Stimulated activated CD4-positive, alpha-beta T cell treated with anti-CD3 and anti-CD28 coated beads, Interleukin-12 subunit alpha, Interleukin-12 subunit beta, amount 100 ng/mL, for 4 hours (primary cell): ENCODE measurements around the gene TCF7L2.

Source experiments
- DNase-seq: peaks from one replicate; pipeline ENCODE4 v3.0.0-alpha.2; 2020

TCF7L2 gene

DNA sequence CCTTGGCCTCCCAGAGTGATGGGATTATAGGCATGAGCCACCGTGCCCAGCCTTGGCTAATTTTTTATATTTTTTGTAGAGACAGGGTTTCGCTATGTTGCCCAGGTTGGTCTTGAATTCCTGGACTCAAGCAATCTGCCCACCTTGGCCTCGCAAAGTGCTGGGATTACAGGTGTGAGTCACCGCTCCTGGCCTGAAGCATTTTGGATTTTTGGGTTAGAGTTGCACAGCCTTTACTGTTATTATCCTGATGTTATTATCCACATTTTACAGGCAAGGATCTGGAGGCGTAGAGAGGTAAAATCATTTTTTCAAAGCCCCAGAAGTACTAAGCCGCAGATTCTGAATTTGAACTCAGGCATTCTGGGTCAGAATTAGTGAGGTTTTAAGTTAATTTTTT, 75.4 kb downstream of the TCF7L2 start:
- no peak for DNase-seq

DNA sequence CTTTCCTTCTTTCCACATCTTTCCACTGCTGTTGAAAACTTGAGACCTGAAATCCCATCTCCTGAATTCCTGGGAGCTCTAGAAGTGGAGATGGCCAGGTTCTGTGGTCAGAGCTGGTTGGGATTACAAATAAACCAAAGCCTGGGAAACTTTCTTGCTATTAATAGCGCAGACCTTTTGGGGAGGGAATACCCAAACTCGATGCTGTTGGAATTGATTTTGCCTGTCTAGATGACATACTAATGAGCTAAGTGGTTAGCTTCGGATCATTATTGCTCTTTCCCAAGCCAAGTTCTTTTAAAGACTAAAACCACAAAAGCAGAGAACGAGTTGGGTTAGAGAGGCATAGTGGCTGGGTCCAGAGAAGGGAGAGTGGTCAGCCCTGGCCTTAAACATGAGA, 76.6 kb downstream of the TCF7L2 start:
- no peak for DNase-seq

DNA sequence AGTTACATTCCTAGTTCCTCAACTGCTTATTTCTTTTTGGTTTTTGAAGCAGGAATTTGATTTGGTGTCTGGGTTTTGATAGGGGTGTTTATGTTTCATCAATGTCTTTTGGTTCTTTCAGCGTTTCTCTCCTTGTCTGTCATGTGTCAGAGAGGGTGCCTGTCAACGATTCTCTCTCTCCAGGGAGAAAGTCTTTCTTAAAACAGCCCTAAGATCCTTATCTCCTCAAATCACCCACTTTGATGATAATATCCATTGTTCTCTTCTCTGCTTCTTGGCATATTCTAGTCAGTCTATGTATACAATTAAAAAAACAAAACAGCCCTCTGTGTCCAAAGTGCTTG, 77.2 kb downstream of the TCF7L2 start:
- DNase-seq: no peak

DNA sequence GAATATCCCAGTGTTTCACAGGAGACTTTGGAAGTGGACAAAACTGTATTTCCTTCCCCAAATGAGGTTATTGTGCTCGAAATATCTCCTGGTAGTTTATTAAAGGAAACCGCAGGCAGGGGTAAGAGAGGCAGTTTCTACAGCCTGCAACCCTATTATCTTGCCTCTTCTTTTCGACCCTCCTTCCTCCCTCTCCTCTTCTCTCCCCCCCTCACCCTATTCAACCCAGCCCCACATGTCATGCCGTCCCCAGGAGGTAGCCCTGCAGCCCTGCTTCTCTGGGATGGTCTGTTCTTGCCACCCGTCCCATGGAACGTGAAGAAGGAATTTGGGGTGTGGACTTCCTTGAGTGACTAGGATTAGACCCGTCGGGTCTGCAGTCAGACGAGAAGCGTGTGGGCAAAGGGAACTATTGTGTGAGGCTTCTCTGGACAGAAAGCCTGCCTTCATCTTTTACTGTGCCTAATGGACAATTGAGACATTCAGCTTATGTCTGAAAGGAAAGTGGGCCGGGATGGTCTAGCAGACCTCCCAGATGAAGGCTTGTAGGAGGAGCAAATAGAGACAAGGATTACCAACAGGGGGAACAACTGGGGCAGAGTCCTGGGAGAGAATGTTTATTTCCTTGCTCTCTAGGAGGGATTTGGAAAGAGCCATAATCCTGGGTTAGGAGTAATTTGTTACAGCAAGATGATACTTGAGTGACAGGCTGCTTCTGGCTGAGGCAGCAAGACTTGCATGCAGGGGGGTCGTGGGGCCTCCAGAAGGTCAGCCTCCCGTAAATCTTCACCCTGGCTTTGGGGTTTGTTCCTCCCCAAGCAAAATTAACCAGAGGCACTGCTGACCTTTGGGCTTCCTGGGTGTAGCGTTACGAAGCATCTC, 77.8 kb downstream of the TCF7L2 start:
- no peak for DNase-seq

DNA sequence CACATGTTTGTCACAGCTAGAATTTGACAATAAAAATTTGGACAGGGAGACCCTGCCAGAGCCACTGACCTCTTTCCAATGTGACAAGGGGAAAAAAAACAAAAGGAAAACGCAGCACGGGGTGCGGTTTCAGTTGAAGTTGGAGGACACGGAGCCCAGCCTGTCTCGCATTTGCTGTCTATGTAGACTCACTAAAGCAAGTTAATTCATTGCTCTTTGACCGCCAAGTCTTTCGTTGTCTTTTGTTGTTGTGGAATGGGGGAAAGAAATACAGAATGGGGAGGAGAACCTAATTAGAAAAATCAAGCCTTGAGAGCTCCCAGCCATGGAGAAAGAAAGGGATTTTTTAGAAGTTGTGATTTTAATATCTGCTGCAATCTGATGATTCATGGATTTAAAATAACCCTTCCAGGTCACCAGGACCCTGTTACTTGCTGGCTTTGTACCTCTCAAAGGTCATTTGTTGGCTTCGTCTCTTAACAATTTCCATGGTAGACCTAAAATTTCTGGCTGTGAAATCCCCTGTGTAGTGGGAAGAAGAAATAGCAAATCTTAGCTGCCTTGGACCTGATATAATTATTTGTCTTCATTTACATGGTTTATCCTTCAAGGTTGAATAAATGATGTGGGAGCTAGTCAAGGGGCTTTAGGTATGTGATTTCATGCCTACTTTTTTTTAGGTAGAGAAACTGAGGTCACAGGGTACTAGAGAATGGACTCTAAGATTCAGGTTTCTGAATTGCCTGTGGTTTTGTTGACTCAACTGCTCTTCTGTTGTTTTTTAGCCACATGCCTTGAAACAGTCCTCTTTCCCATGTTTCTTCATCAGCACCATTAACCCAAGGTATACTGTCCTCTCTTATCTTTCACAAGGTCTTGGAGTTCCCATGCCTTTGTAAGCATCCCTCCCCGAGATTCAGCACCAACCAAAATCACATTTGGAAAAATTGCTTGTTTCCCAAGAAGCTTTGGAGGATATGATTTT, 78.7 kb downstream of the TCF7L2 start:
- DNase-seq: no peak

DNA sequence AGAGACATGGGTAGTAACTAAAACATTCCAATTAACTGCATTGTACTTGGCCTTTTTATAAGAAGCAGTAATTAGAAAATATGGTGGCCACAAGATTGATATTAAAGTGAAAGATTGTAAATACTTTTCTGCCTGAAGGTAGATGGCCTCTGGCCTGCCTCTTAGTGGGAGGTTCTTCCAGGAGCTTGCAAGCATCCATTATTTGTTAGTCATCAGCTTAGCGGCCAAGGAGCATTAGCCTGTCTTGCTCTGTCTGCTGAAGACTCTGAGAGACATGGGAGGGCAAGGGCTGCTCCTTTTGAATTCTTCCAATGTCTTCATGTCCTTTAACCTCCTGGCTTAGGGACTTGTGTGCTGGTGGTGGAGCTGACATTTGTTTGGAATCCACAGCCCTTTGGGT, 80.4 kb downstream of the TCF7L2 start:
- DNase-seq: no peak

DNA sequence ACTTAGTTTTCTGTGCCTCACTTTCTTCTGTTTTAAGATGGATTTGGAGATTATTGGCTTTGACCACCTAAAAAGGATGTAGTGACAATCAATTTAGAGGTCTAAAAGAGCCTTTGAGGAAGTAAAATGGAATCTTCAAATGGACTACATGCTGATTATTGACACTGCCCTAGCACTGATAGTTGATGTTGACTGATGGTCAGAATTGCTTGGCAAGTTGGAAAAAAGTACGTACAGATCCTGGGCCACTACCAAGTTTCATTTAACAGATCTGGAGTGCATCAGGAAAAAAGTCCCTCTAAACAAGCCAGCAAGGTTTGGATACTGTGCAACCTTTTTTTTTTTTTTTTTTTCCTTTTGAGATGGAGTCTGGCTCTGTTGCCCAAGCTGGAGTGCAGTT, 81.1 kb downstream of the TCF7L2 start:
- no peak for DNase-seq

DNA sequence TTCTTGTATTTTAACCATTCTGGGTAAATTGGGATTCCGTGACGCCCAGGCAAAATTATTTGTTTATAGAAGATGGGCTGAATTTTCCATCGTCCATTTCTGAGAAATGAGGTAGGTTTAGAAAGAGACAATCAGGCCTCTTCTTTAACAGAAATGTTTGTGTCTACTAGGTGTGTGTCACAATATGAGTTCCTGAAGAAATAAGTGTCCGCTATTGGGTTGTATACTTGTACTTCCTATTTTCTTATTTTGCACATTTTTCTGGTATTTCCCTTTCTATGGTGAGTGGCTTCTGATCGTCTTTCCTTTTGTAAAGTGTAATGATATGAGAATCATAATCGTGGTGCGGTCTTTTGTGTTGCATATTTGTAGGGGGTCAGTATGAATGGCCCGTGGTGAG, 83.9 kb downstream of the TCF7L2 start:
- no peak for DNase-seq

DNA sequence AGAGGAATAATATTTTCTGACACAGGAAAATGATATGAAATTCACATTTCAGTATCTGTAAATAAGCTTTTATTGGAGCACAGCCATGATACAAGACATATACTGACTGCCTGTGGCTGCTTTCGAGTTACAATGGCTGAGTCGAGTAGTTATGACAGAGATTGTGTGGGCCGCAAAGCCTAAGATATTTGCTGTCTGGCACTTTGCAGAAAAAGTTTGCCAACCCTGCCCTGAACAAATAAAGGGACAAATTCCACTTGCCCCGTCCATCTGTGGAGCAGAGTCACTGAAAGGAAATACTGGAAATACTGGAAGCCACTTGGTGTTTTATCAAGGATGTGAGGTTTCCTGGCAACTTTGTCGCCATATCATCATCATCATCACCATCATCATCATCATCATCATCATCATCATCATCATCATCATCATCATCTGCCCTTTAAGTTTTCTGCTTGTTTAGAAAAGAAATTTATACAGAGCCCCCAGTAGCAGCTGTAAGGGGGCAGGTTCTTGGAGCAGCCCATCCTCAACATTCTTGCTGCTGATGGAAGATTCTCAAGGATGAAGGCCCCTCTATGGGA, 85.8 kb downstream of the TCF7L2 start:
- no peak for DNase-seq

DNA sequence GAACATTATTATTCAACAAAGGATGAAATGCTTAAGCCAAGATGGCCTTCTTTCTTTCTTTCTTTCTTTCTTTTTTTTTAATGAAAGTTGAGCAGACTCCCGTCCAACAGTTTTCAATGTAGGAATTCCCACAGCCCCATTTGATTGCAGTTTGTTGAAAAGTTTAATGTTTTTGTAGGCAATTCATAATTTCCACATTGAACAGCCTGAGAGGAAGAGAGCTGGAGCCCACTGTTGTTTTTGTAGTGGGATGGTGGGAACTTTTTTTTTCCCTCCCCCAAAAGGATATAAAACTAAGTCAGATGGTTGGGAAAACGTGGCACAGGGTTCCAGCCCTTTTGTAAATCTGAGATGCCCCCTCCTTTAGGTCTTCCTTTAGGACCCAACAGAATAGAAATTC, 86.6 kb downstream of the TCF7L2 start:
- no peak for DNase-seq

DNA sequence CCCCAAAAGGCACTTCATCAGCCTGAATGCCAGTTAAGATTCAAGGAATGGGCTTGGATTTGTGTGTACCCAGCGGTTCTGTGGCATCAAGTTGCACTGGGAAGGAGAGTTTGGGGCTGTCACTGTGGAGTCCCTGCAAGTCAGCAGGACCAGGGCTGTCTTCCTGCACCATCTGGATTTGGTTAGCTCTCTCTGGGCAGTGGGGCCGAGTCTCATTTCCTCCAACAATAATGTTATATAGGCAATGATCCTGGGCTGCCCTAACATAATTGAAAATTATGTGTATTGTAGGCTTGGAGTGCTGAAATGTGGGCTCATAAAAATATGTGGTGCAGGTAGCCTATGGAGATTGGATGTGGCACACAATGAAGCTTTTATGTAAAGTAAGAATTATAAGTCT, 87.2 kb downstream of the TCF7L2 start:
- DNase-seq: no peak

DNA sequence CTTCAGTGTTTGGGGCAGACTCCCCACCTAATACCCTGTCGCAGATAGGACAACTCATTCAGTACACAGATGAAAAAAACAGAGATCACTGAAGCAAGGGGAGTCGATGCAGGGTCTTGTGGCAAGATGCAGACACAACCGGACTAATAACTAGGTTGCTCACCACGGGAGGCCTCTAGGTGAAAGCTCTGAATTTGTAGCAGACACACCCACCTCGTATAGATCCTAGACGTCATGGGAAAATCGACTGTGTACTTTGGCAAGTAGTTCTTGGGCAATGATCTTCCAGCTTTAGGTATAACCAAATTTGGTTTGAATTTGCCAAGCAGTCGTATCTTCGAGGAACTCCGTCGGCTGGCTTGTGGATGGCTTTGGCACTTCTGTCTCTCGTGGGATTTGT, 88.1 kb downstream of the TCF7L2 start:
- DNase-seq: no peak

DNA sequence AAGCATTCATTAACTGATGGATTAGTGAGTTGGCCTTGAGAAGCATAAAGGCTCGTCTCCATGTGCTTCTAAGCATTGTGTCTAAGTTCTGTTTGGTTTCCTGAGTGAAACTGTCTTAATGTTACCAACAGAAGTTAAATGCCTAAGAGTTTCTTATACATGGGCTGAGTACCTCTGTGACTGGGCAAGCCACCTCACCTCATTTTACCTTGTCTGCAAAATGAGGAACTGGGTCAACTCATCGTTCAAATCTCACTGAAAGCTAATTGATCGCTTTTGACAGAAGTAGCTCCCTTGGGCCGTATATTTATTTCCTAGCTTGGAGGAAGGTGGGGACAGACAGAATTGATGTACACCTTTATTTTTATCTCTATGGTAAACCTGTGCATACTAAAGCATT, 88.9 kb downstream of the TCF7L2 start:
- DNase-seq: no peak

DNA sequence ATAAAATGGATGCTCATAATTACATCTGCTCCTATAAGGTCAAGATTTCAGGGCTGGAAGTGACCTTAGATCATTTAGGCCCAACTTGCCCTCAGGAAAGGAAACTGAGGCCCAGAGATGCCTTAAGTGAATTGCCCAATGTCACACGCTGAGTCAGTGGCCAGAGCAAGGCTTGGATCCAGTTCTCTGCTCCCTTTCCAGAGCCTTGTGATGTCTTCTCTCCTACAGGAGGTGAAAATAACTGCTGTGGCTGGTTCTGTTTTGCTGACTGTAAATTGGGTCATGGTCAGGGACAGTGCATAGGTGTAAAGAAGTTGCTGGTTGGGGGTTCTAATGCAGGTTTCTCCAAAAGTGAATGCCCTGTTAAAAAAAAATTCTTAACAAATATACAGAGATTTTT, 91.3 kb downstream of the TCF7L2 start:
- no peak for DNase-seq

DNA sequence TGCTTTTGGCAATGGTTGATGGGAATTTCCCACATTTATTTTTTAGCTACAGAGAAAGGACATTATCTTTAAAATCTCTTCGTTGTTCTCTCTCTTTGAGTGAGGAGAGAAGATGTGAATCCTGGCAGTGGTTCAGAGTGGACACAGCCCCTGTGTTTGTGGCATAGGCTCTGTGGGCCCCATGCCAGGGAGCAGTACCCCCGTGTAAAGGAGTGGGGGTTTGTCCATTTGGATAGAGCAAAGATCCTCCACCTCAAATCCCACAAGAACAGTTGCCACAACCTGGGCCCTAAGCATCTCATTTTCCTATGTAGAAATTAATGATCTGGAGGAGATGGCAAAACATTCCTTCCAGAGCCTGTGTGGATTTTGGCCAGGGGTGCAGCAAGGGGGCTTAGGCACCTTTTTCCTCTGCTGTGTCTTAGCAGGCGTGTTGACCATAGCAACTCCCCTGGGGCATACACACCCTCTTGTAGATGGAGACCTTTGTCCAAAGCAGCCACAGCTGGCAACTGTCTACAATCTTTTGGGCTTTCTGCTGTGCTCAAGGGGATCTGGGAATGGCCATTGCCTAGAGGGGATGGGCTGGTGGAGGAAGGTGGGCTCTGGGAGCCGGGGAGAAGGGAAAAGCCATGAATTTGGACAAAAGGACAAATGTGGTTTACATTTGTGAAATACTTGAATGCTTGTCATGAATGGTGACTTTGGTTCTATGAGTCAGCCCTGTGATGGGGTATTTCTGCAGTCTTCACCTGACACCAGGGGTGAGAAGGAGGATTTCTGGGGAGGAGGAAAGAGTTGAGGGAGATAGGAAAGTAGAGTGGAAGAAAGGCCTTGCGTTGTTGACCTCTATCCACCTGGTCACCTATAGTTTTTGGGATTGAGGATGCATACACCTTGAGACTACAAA, 92.0 kb downstream of the TCF7L2 start:
- no peak for DNase-seq

DNA sequence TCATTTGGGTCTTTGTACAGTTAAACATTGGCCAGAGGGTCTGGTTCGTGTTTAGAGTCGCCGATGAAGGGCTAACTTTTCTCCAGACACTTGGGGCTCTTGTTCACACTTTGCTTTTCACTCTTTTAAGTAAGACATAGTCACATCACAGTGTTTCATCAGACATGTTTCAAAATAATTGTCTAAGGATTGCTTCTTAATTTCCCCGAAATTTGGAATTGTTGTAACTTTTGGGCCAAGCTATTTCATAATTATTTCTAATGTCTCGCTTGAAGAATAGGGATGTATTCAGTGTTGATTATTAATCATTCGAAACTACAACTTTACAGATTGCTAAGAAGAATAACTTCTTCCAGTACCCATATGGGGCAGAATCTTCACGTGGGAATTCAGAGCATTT, 92.8 kb downstream of the TCF7L2 start:
- DNase-seq: no peak

DNA sequence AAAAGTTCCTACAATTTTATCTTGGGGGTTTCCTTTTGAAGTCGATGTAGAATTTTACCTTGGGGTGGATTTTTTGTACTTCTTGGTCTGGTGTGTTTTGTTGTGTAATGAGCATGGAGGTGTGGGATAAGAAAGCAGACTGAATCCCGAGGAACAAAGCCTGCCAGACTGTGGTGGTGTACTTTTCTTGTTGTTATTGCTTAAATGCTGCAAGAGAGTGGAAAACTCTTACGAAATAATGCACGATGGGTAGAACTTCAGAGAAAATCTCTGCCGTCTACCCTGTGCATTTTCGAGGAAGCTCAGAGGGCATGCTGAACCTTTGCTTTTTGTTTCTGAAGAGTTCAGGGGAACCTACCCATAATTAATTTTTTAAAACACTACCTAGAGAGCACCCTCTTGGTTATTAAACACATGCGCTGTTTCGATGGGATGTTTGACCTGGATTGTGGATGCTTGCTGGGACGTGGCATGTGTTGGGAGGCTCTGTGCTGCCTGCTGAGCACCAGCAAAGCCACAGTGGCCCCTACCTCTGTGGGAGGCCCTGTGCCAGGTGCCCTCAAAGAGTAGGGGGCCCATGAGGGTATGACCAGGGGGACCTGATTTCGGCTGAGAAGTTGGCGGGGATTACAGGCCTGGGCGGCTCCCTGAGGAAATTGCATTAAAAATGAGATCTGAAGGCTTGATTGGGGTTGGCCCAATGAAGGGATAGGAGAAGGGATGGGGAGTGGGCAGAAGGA, 94.1 kb downstream of the TCF7L2 start:
- no peak for DNase-seq

DNA sequence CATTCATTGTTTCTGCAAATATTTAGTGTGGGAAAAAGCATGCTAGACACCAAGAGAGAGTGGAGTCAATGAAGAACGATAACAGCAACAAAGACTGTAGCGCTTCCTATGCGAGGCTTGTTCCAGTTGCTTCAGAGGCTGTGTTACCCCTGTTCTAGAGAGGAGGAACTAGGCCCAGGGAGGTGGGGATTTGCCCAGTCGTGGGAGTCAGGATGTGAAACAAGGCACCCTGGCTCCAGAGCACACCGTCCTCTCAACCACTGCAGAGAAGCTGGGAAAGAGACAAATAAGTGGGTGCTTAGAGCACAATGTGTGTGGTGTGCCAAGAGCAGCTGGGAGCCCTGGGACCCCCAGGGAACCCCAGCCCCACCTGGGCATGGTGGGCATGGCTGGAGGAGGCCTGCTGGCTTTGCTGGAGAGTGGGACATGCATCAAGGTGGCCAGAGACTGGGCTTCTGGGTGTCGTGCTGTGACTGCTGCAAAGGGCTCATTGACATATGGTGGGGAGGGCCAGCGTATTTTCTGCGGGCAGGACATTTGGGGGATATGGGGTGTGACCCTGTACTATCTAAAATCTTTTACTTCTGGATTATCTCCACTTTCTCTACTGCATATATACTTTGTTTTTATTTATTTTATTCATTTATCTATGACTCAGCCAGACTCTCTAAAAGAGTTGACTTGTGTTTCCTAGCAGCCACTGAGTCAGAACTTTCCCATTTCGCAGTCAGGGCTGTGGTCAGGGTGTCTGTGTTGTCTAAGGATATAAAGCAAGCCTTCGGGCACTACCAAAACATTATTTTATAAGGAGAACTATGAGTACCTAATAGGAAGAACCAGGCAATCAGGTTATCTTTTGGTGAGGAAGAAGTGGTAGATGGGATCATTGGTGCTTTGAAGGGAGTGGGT, 95.4 kb downstream of the TCF7L2 start:
- DNase-seq: no peak

DNA sequence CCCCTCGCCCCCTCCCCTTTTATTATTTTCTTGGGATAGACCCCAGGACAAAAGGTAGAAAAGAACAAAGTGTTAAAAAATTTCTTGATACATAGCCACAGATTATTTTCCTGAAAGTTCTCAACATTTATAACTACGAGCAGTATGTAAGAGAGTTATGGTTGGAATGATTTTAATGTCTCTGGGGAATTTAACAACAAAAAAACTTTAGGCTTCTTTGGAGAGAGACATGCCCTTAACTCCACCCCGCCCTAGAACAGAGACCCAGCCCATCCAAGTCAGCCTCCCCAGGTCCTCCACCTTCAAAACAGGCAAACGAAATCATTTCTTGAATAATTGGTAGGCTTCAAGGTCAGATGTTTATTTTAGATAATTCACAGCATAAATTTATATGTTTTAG, 97.1 kb downstream of the TCF7L2 start:
- no peak for DNase-seq

DNA sequence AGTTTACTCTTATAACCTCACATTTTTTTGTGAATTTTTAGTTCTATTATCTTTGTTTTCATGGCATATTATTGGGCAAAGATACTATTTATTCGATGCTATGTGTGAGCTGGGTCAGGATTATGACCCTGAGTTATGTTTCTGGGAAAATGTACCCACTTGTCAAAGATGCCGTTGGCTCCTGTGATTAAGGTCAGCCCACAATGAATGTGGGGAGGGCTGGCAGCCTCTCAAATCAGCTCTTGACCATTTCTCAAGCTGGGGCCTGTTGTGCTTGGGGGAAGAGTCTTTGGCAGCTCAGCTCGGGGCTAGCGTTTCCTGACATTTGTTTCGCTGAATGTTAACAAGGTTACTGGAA, 97.5 kb downstream of the TCF7L2 start:
- DNase-seq: no peak
